HL-60/S4 treated with retinoic acid at 250 ng/mL for 4 days and 3 days (cell line): ENCODE data around the gene NAALADL2.
"Not testable (repeated sequence)": the region's sequence is repeated elsewhere in the genome, so short reads cannot be mapped to it uniquely, and the experiment has no call there.

Experiments
- in situ Hi-C: fragments of 300-500 bp; cut with MboI; formaldehyde crosslinking; loops from 2 replicates; pipeline ENCODE4 v1.7.0; 2022; ENCODE audit warnings: low sequenced_read_pairs

The NAALADL2 gene

GRCh38 chr3:175066617-175067415, 207.7 kb downstream of the NAALADL2 start:
- in situ Hi-C loops, result no loop called here

- in situ Hi-C loops, result no loop called here
Measured at GRCh38 chr3:175068587-175068986, 209.5 kb downstream of the NAALADL2 start.

- in situ Hi-C loops, result no loop called here
Measured at GRCh38 chr3:175070946-175071345, 211.8 kb downstream of the NAALADL2 start.

- in situ Hi-C loops, result no loop called here
Measured at GRCh38 chr3:175073219-175073905, 214.2 kb downstream of the NAALADL2 start.

- in situ Hi-C loops, result no loop called here
Measured at GRCh38 chr3:175075269-175075668, 216.1 kb downstream of the NAALADL2 start.

- in situ Hi-C loops, result no loop called here
Measured at GRCh38 chr3:175077216-175077615, 218.1 kb downstream of the NAALADL2 start.

- in situ Hi-C loops, result no loop called here
Measured at GRCh38 chr3:175082631-175083030, 223.5 kb downstream of the NAALADL2 start.

- in situ Hi-C loops, result not testable (repeated sequence)
Measured at GRCh38 chr3:175087128-175087527, 228.0 kb downstream of the NAALADL2 start.

GRCh38 chr3:175088766-175089380, 229.7 kb downstream of the NAALADL2 start:
- in situ Hi-C loops, result no loop called here

- in situ Hi-C loops, result no loop called here
Measured at GRCh38 chr3:175091426-175092114, 232.4 kb downstream of the NAALADL2 start.

- in situ Hi-C loops, result no loop called here
Measured at GRCh38 chr3:175093748-175094147, 234.6 kb downstream of the NAALADL2 start.

GRCh38 chr3:175094344-175094743, 235.2 kb downstream of the NAALADL2 start:
- in situ Hi-C loops, result no loop called here

GRCh38 chr3:175098644-175099043, 239.5 kb downstream of the NAALADL2 start:
- in situ Hi-C loops, result no loop called here

GRCh38 chr3:175102161-175102560, 243.0 kb downstream of the NAALADL2 start:
- in situ Hi-C loops, result no loop called here

GRCh38 chr3:175103298-175103697, 244.2 kb downstream of the NAALADL2 start:
- in situ Hi-C loops, result no loop called here

- in situ Hi-C loops, result no loop called here
Measured at GRCh38 chr3:175105066-175105465, 245.9 kb downstream of the NAALADL2 start.

GRCh38 chr3:175107231-175107630, 248.1 kb downstream of the NAALADL2 start:
- in situ Hi-C loops, result no loop called here

- in situ Hi-C loops, result no loop called here
Measured at GRCh38 chr3:175107995-175108394, 248.9 kb downstream of the NAALADL2 start.

- in situ Hi-C loops, result no loop called here
Measured at GRCh38 chr3:175108613-175109151, 249.5 kb downstream of the NAALADL2 start.

GRCh38 chr3:175111036-175111435, 251.9 kb downstream of the NAALADL2 start:
- in situ Hi-C loops, result no loop called here

GRCh38 chr3:175118382-175118941, 259.3 kb downstream of the NAALADL2 start:
- in situ Hi-C loops, result no loop called here
